K562 (cell line): ENCODE results near the gene PLAAT3.

Experiments
- BACH1 ChIP-seq: fragments of 200-800 bp; sonication (Bioruptor generic); IDR thresholded peaks from 2 replicates; pipeline ENCODE4 v1.6.1; 2016; ENCODE audit warnings: missing genetic modification characterization, missing compliant biosample characterization
- NCOR1 ChIP-seq: fragments of 450-650 bp; IDR thresholded peaks from 2 replicates; pipeline ENCODE4 v1.6.1; 2016; ENCODE audit warnings: mild to moderate bottlenecking, moderate library complexity
- SMAD2 ChIP-seq: fragments of 150-350 bp; IDR thresholded peaks from 2 replicates; pipeline ENCODE4 v1.6.1; 2014; ENCODE audit warnings: low read depth, mild to moderate bottlenecking, low read length
- TF ChIP-seq, protein P1 (sequence below), 3 experiments: IDR thresholded peaks in 2 of 3; conservative IDR thresholded peaks in 1 of 3; 2 replicates each; pipeline ENCODE4 v1.5.1; 2011 to 2012; ENCODE audit warnings: low read length in 3 of 3, mild to moderate bottlenecking in 3 of 3, control low read depth in 2 of 3, improper control_type of control experiment in 1 of 3, inconsistent platforms in 1 of 3, low read depth in 1 of 3, mixed read lengths in 1 of 3, moderate library complexity in 1 of 3; ENCODE audit not compliant: insufficient read depth in 2 of 3
- TF ChIP-seq, protein P2 (sequence below): sonication (generic); formaldehyde crosslinking; IDR thresholded peaks from 2 replicates; pipeline ENCODE4 v1.8.1; 2022; ENCODE audit warnings: missing genetic modification reagents

DNA sequence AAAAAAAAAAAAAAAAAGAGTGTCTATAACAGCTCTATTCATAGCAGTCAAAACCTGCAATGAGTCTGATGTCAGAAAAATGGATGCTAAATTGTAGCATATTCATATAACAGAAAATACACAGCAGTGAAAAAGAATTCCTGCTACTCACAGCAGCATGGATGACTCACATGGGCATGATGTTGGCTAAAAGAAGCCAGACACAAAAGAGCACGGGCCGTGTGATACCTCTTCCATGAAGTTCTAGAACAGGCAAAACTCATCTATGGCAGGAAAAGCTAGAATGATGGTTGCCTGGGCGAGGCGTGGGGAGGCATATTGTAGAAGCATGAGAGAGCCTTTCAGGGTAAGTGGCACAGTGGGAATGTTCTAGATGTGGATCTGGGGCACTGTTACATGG lies 18.9 kb downstream of the PLAAT3 start:
- TF ChIP-seq SMAD2 (no peak), NCOR1 (no peak), BACH1 (tag) (no peak)
- TF ChIP-seq, protein P1, sequence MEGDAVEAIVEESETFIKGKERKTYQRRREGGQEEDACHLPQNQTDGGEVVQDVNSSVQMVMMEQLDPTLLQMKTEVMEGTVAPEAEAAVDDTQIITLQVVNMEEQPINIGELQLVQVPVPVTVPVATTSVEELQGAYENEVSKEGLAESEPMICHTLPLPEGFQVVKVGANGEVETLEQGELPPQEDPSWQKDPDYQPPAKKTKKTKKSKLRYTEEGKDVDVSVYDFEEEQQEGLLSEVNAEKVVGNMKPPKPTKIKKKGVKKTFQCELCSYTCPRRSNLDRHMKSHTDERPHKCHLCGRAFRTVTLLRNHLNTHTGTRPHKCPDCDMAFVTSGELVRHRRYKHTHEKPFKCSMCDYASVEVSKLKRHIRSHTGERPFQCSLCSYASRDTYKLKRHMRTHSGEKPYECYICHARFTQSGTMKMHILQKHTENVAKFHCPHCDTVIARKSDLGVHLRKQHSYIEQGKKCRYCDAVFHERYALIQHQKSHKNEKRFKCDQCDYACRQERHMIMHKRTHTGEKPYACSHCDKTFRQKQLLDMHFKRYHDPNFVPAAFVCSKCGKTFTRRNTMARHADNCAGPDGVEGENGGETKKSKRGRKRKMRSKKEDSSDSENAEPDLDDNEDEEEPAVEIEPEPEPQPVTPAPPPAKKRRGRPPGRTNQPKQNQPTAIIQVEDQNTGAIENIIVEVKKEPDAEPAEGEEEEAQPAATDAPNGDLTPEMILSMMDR (IDR thresholded peaks at IDR 0.05 in 2 of 3, conservative IDR thresholded peaks at IDR 0.05 in 1 of 3; ENCODE audit: insufficient read depth in 2 of 3, low read depth in 1 of 3, low read length in 3 of 3) = no peak
- TF ChIP-seq, protein P2, sequence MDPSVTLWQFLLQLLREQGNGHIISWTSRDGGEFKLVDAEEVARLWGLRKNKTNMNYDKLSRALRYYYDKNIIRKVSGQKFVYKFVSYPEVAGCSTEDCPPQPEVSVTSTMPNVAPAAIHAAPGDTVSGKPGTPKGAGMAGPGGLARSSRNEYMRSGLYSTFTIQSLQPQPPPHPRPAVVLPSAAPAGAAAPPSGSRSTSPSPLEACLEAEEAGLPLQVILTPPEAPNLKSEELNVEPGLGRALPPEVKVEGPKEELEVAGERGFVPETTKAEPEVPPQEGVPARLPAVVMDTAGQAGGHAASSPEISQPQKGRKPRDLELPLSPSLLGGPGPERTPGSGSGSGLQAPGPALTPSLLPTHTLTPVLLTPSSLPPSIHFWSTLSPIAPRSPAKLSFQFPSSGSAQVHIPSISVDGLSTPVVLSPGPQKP = no peak
